ENCODE measurements around the gene SIN3A.
"Not testable (repeated sequence)": the region's sequence is repeated elsewhere in the genome, so short reads cannot be mapped to it uniquely, and the experiment has no call there.

Gene SIN3A

GRCh38 chr15:75349851-75350588 is 101.5 kb downstream of the SIN3A start:
- TF ChIP-seq POLR2A (IDR thresholded peaks at IDR 0.05; ENCODE audit: low read depth, low read length), result no peak
- TF ChIP-seq TAF1 (IDR thresholded peaks at IDR 0.05; ENCODE audit: borderline replicate concordance, low read depth, low read length), result no peak
- no peak for TF ChIP-seq POLR2AphosphoS5 (IDR thresholded peaks at IDR 0.05; ENCODE audit: low read depth, low read length)
- FAIRE-seq, result peak; percentile 94
- no peak for DNase-seq (ENCODE audit: insufficient read length)

GRCh38 chr15:75349351-75349669 is 102.2 kb downstream of the SIN3A start:
- FAIRE-seq; DNase-seq (ENCODE audit: insufficient read length): not testable (repeated sequence)

- TF ChIP-seq POLR2AphosphoS5 (IDR thresholded peaks at IDR 0.05; ENCODE audit: low read depth, low read length) (no peak), POLR2A (IDR thresholded peaks at IDR 0.05; ENCODE audit: low read depth, low read length) (no peak; the same call in 1 of the 2 replicates), TAF1 (IDR thresholded peaks at IDR 0.05; ENCODE audit: borderline replicate concordance, low read depth, low read length) (no peak)
- peak; percentile 30 for FAIRE-seq
- no peak for DNase-seq (ENCODE audit: insufficient read length)
These were observed 102.7 kb downstream of the SIN3A start for GRCh38 chr15:75348562-75349350.

GRCh38 chr15:75348034-75348561 is 103.4 kb downstream of the SIN3A start:
- no peak for FAIRE-seq
- TF ChIP-seq POLR2AphosphoS5 (IDR thresholded peaks at IDR 0.05; ENCODE audit: low read depth, low read length), result no peak
- TF ChIP-seq POLR2A (IDR thresholded peaks at IDR 0.05; ENCODE audit: low read depth, low read length), result no peak
- TF ChIP-seq TAF1 (IDR thresholded peaks at IDR 0.05; ENCODE audit: borderline replicate concordance, low read depth, low read length), result no peak
- DNase-seq (ENCODE audit: insufficient read length), result no peak

- DNase-seq (ENCODE audit: insufficient read length) (no peak), FAIRE-seq (peak; percentile 89)
- TF ChIP-seq TAF1 (IDR thresholded peaks at IDR 0.05; ENCODE audit: borderline replicate concordance, low read depth, low read length) (no peak), POLR2AphosphoS5 (IDR thresholded peaks at IDR 0.05; ENCODE audit: low read depth, low read length) (no peak), POLR2A (IDR thresholded peaks at IDR 0.05; ENCODE audit: low read depth, low read length) (peak; percentile 18; the same call in 1 of the 2 replicates)
These were observed 104.1 kb downstream of the SIN3A start for GRCh38 chr15:75347222-75348033.

- TF ChIP-seq POLR2A (IDR thresholded peaks at IDR 0.05; ENCODE audit: low read depth, low read length) (no peak), TAF1 (IDR thresholded peaks at IDR 0.05; ENCODE audit: borderline replicate concordance, low read depth, low read length) (no peak), POLR2AphosphoS5 (IDR thresholded peaks at IDR 0.05; ENCODE audit: low read depth, low read length) (no peak)
- no peak for DNase-seq (ENCODE audit: insufficient read length)
- FAIRE-seq, result no peak
These were observed 104.7 kb downstream of the SIN3A start, which contains the start of gene NEIL1 for GRCh38 chr15:75346796-75347221. TSS of gene NEIL1 (plus strand) at chr15:75347039. CDS start at chr15:75348906, 1,867 bp downstream.

GRCh38 chr15:75343953-75344352 is 107.5 kb downstream of the SIN3A start:
- not testable (repeated sequence) for DNase-seq (ENCODE audit: insufficient read length); FAIRE-seq

- no peak for DNase-seq (ENCODE audit: insufficient read length)
- TF ChIP-seq POLR2A (IDR thresholded peaks at IDR 0.05; ENCODE audit: low read depth, low read length), result no peak
- no peak for TF ChIP-seq POLR2AphosphoS5 (IDR thresholded peaks at IDR 0.05; ENCODE audit: low read depth, low read length)
- no peak for TF ChIP-seq TAF1 (IDR thresholded peaks at IDR 0.05; ENCODE audit: borderline replicate concordance, low read depth, low read length)
- no peak for FAIRE-seq
These were observed 109.3 kb downstream of the SIN3A start for GRCh38 chr15:75342221-75342620.

- no peak for DNase-seq (ENCODE audit: insufficient read length)
- TF ChIP-seq POLR2A (IDR thresholded peaks at IDR 0.05; ENCODE audit: low read depth, low read length), result no peak
- FAIRE-seq, result no peak
These were observed 111.8 kb downstream of the SIN3A start for GRCh38 chr15:75339531-75340240.

GRCh38 chr15:75338661-75339240 is 112.7 kb downstream of the SIN3A start:
- no peak for DNase-seq (ENCODE audit: insufficient read length)
- no peak for TF ChIP-seq POLR2AphosphoS5 (IDR thresholded peaks at IDR 0.05; ENCODE audit: low read depth, low read length)
- no peak for TF ChIP-seq POLR2A (IDR thresholded peaks at IDR 0.05; ENCODE audit: low read depth, low read length)
- no peak for TF ChIP-seq TAF1 (IDR thresholded peaks at IDR 0.05; ENCODE audit: borderline replicate concordance, low read depth, low read length)
- FAIRE-seq, result no peak
